B cell (primary cell): ENCODE results near the gene NF2. TPM values are rescaled to one million over a fixed set of nuclear protein-coding genes. Genes with fewer than 3 reads are reported as not detected.
"Not testable (repeated sequence)": the region's sequence is repeated elsewhere in the genome, so short reads cannot be mapped to it uniquely, and the experiment has no call there.

Experiments
- ATAC-seq: fragments of 200-7000 bp; cut with Tn5 transposase; one replicate; pipeline ENCODE4 v1.10.0; 2021; ENCODE audit warnings: low read depth, mild to moderate bottlenecking, moderate number of reproducible peaks, moderate library complexity
- CTCF ChIA-PET: fragments of 350-600 bp; sonication (Branson Sonifier 250); formaldehyde crosslinking; loops from one replicate; lab custom pipeline; 2021; ENCODE audit warnings: antibody characterized with exemption, inconsistent platforms; lab: Charles Lee
- POLR2A ChIA-PET: fragments of 350-600 bp; sonication (Branson Sonifier 250); formaldehyde crosslinking; loops from one replicate; lab custom pipeline; 2021; ENCODE audit warnings: antibody characterized with exemption; lab: Charles Lee
- DNase-seq: peaks from one replicate; pipeline ENCODE4 v3.0.0; 2013
- H2AFZ ChIP-seq: 2 replicates; pipeline ENCODE4 v1.6.1; 2012; ENCODE audit warnings: mild to moderate bottlenecking, low read depth, low read length; ENCODE audit not compliant: insufficient read depth, poor library complexity, severe bottlenecking
- H3K27ac ChIP-seq, 2 donors: 1 replicate in 1 of 2; 2 replicates in 1 of 2; pipeline ENCODE4 v1.5.1; 2012 to 2013; ENCODE audit warnings: low read length in 2 of 2, mild to moderate bottlenecking in 2 of 2, moderate library complexity in 1 of 2
- H3K27me3 ChIP-seq, 4 experiments: fragments of 200-600 bp in 1 of 4; sonication (generic) in 1 of 4; replicated peaks in 1 of 4; 1 replicate in 2 of 4; 2 replicates in 2 of 4; pipeline versions ENCODE4 v1.6.1 to v1.7.0; 2013 to 2016; ENCODE audit warnings: low read length in 3 of 4, mild to moderate bottlenecking in 2 of 4, mixed read lengths in 1 of 4, moderate library complexity in 1 of 4; ENCODE audit not compliant: insufficient read depth in 4 of 4, control insufficient read depth in 3 of 4; ENCODE audit errors: control extremely low read depth in 1 of 4
- H3K36me3 ChIP-seq, 2 experiments: replicated peaks in 1 of 2; 1 replicate in 1 of 2; 2 replicates in 1 of 2; pipeline versions ENCODE4 v1.6.1 to v1.7.1; 2013; ENCODE audit warnings: low read length in 1 of 2; ENCODE audit not compliant: insufficient read depth in 2 of 2, control insufficient read depth in 1 of 2; ENCODE audit errors: control extremely low read depth in 1 of 2, extremely low read depth in 1 of 2
- H3K4me1 ChIP-seq, 2 donors: fragments of 200-600 bp in 1 of 2; sonication (generic) in 1 of 2; 1 replicate in 1 of 2; 2 replicates in 1 of 2; pipeline versions ENCODE4 v1.5.1 to v1.6.1; 2013 to 2017; ENCODE audit warnings: low read length in 2 of 2; ENCODE audit not compliant: control insufficient read depth in 2 of 2, insufficient read depth in 2 of 2
- H3K4me2 ChIP-seq: replicated peaks from 2 replicates; pipeline ENCODE3; 2012; ENCODE audit warnings: mild to moderate bottlenecking, low read depth, low read length; ENCODE audit not compliant: poor library complexity, severe bottlenecking
- H3K4me3 ChIP-seq, 5 experiments: fragments of 200-600 bp in 1 of 5; sonication (generic) in 1 of 5; 1 replicate in 3 of 5; 2 replicates in 2 of 5; pipeline versions ENCODE4 v1.5.1 to v1.7.0; 2011 to 2016; ENCODE audit warnings: low read length in 4 of 5, mild to moderate bottlenecking in 4 of 5, low read depth in 2 of 5, control low read depth in 1 of 5, moderate library complexity in 1 of 5; ENCODE audit not compliant: insufficient read depth in 1 of 5; ENCODE audit errors: control extremely low read depth in 1 of 5, extremely low read depth in 1 of 5
- H3K79me2 ChIP-seq: fragments of 200-600 bp; sonication (generic); one replicate; pipeline ENCODE4 v1.6.0; 2016; ENCODE audit warnings: low read length; ENCODE audit not compliant: control insufficient read depth, insufficient read depth
- H3K9ac ChIP-seq: fragments of 200-600 bp; sonication (generic); 2 replicates; pipeline ENCODE4 v1.6.1; 2017; ENCODE audit warnings: mild to moderate bottlenecking, low read length, moderate library complexity
- H3K9me3 ChIP-seq, 3 donors: one replicate each; pipeline versions ENCODE4 v1.6.1 to v1.7.1; 2013; ENCODE audit warnings: low read length in 2 of 3; ENCODE audit not compliant: control insufficient read depth in 2 of 3, insufficient read depth in 1 of 3; ENCODE audit errors: control extremely low read depth in 1 of 3
- H4K20me1 ChIP-seq: 2 replicates; pipeline ENCODE4 v1.6.0; 2012; ENCODE audit warnings: mild to moderate bottlenecking, low read length; ENCODE audit not compliant: insufficient read depth, control insufficient read depth, poor library complexity, severe bottlenecking
- H3K27ac Mint-ChIP-seq: one replicate; pipeline ENCODE4 v1.8.0; 2021; ENCODE audit warnings: mixed read lengths
- H3K27me3 Mint-ChIP-seq: one replicate; pipeline ENCODE4 v1.8.0; 2021; ENCODE audit warnings: mixed read lengths
- H3K4me1 Mint-ChIP-seq: one replicate; pipeline ENCODE4 v1.8.0; 2021; ENCODE audit warnings: mixed read lengths
- H3K4me3 Mint-ChIP-seq: one replicate; pipeline ENCODE4 v1.8.0; 2021; ENCODE audit warnings: mixed read lengths
- H3K9me3 Mint-ChIP-seq: one replicate; pipeline ENCODE4 v1.8.0; 2022; ENCODE audit warnings: mixed read lengths; ENCODE audit not compliant: insufficient read depth
- EZH2 ChIP-seq: IDR thresholded peaks from 2 replicates; pipeline ENCODE4 v1.6.1; 2012; ENCODE audit warnings: borderline replicate concordance, low read depth, mild to moderate bottlenecking, moderate library complexity, low read length; ENCODE audit not compliant: insufficient read depth, poor library complexity, severe bottlenecking
- WGBS: methylation state at CpG from one replicate; pipeline ENCODE4 v1.1.5; 2013; ENCODE audit warnings: missing lambda C conversion rate; ENCODE audit not compliant: insufficient coverage; 5-methylcytosine and 5-hydroxymethylcytosine counted together
- intact Hi-C: fragments of 100-400 bp; cut with micrococcal nuclease; formaldehyde crosslinking; loops from one replicate; pipeline ENCODE4 v1.10.0; 2022
- polyA plus RNA-seq: library from polyadenylated mRNA; depleted of rRNA; stranded (reverse); fragments of >200 nt; gene quantifications from 2 replicates; pipeline ENCODE4 v1.2.3, GENCODE V29; 2012
- total RNA-seq, 2 donors: library from RNA; stranded (reverse); fragments of 120-200 nt in 1 of 2; gene quantifications; 1 replicate in 1 of 2; 2 replicates in 1 of 2; pipeline versions ENCODE4 v1.2.3 to v1.2.4, GENCODE V29; 2013 to 2022
- TF ChIP-seq, protein P1 (sequence below): fragments of 200-600 bp; IDR thresholded peaks from one replicate; pipeline ENCODE4 v1.8.0; 2022; ENCODE audit warnings: antibody characterized with exemption, mild to moderate bottlenecking

Gene NF2
- total and polyA plus RNA-seq, 2 donors (not counting 1 experiment from before 2014, with no cell fraction given), result 9.4 to 26.6 TPM

DNA sequence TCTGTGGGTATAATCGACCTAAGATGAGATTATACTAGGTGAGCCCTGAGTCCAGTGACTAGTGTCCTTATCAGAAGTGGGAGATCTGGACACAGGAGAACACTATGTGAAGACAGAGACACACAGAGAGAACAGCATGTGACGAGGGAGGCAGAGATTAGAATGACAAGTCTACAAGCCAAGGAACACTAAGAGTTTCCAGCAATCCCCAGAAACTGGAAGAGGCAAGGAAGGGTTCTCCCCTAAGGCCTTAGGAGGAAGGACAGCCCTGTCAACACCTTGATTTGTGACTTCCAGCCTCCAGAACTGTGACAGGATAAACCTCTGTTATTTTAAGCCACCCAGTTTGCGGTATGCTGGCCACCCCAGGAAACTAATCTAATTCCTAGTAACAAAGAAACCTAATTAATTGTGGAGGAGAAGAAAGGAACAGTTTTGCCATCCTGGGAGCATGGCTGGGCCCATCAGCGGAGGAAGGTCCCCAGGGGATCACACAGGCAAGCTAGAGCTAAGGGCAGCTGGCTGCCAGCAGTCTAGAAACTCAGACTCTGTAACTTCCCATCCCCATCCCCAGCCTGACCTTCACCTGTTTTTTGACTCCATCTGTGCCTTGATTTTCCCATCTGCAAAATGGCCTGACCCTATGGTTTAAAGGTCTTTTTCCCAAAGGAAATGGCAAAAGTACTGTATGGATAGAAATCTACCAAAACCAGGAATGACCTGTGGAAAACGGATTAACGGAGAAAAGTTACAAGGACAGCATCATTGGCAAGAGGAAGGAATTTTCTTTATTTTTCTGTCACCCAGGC is 39.6 kb upstream of the NF2 start:
- H3K36me3 ChIP-seq, result peaks cover 2 to 48% of the 10 kb centered on the region in 2 experiments
- H3K79me2 ChIP-seq, result no peaks in the 10 kb centered on the region
- ChIA-PET POLR2A (no interaction called here), CTCF (no interaction called here)
- intact Hi-C loops, result no loop called here
- no peaks in the 10 kb centered on the region for H3K27me3 Mint-ChIP-seq
- H3K4me3 Mint-ChIP-seq, result no peak overlapping the region
- no peaks in the 10 kb centered on the region for H4K20me1 ChIP-seq
- no peak overlapping the region for H3K4me2 ChIP-seq
- no peak for DNase-seq
- no peak overlapping the region for H2AFZ ChIP-seq
- TF ChIP-seq, protein P1, sequence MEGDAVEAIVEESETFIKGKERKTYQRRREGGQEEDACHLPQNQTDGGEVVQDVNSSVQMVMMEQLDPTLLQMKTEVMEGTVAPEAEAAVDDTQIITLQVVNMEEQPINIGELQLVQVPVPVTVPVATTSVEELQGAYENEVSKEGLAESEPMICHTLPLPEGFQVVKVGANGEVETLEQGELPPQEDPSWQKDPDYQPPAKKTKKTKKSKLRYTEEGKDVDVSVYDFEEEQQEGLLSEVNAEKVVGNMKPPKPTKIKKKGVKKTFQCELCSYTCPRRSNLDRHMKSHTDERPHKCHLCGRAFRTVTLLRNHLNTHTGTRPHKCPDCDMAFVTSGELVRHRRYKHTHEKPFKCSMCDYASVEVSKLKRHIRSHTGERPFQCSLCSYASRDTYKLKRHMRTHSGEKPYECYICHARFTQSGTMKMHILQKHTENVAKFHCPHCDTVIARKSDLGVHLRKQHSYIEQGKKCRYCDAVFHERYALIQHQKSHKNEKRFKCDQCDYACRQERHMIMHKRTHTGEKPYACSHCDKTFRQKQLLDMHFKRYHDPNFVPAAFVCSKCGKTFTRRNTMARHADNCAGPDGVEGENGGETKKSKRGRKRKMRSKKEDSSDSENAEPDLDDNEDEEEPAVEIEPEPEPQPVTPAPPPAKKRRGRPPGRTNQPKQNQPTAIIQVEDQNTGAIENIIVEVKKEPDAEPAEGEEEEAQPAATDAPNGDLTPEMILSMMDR, result no peak
- TF ChIP-seq EZH2, result no peak
- no peaks in the 10 kb centered on the region for H3K4me1 Mint-ChIP-seq
- H3K27ac Mint-ChIP-seq, result no peak overlapping the region
- no peaks in the 10 kb centered on the region for H3K9me3 Mint-ChIP-seq
- no peak for ATAC-seq
- 90% methylated on average over 3 of the region's 6 CpGs for WGBS
- H3K27me3 ChIP-seq, result no peaks in the 10 kb centered on the region
- H3K9me3 ChIP-seq, result no peaks in the 10 kb centered on the region
- H3K27ac ChIP-seq, result no peak overlapping the region
- H3K4me3 ChIP-seq, result no peak overlapping the region
- H3K9ac ChIP-seq, result no peak overlapping the region
- no peaks in the 10 kb centered on the region for H3K4me1 ChIP-seq

DNA sequence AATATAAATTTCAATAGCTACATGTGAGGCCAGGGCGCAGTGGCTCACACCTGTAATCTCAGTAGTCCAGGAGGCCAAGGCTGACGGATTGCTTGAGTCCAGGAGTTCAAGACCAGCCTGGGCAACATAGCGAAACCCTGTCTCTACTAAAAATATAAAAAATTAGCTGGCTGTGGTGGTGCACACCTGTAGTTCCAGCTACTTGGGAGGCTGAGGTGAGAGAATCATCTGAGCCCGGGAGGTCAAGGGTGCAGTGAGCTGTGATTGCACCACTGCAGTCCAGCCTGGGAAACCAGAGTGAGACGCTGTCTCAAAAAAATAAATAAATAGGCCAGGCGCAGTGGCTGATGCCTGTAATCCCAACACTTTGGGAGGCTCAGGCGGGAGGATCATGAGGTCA is 36.9 kb upstream of the NF2 start:
- H3K4me3 Mint-ChIP-seq, H3K27me3 ChIP-seq, H3K27ac Mint-ChIP-seq, H3K9me3 ChIP-seq, H3K27me3 Mint-ChIP-seq, H3K9me3 Mint-ChIP-seq, H4K20me1 ChIP-seq, H3K4me1 ChIP-seq, CTCF ChIA-PET, H3K79me2 ChIP-seq, ATAC-seq, H3K27ac ChIP-seq, H3K9ac ChIP-seq, H3K4me1 Mint-ChIP-seq, H3K4me3 ChIP-seq, DNase-seq, intact Hi-C loops, H2AFZ ChIP-seq, H3K4me2 ChIP-seq: not testable (repeated sequence)
- peaks cover 2 to 40% of the 10 kb centered on the region in 2 experiments for H3K36me3 ChIP-seq
- POLR2A ChIA-PET, result interaction anchor here (1.5 kb wide), 1 partner anchor 13 kb away, joined by 4 read pairs; the partner anchor contains the start of gene THOC5
- WGBS, result 94% methylated on average over 4 of the region's 7 CpGs
